Right cardiac atrium (tissue), 5 donors: ENCODE measurements around the gene BCL6. TPM values are rescaled to one million over a fixed set of nuclear protein-coding genes. Genes with fewer than 3 reads are reported as not detected.

ENCODE experiments used
- ATAC-seq, 2 donors: fragments of 200-7000 bp; cut with Tn5 transposase; one replicate each; pipeline versions ENCODE4 v1.8.0 to v1.9.1; 2020; ENCODE audit warnings: moderate library complexity in 2 of 2, mild to moderate bottlenecking in 1 of 2
- DNase-seq, 3 donors: peaks; one replicate each; pipeline ENCODE4 v3.0.0-alpha.2; 2020
- H3K27ac ChIP-seq: one replicate; pipeline ENCODE4 v1.5.1; 2013; ENCODE audit warnings: mild to moderate bottlenecking, low read length, control low read depth, moderate library complexity
- H3K27me3 ChIP-seq: one replicate; pipeline ENCODE4 v1.6.1; 2013; ENCODE audit not compliant: control insufficient read depth, insufficient read depth
- H3K4me1 ChIP-seq: one replicate; pipeline ENCODE4 v1.6.1; 2013; ENCODE audit warnings: low read length; ENCODE audit not compliant: control insufficient read depth, insufficient read depth
- H3K4me3 ChIP-seq: one replicate; pipeline ENCODE4 v1.5.1; 2013; ENCODE audit warnings: low read length, control low read depth
- H3K9me3 ChIP-seq: one replicate; pipeline ENCODE4 v1.6.1; 2013; ENCODE audit warnings: low read length; ENCODE audit not compliant: control insufficient read depth
- WGBS: extraction: QIAGEN DNeasy Blood & Tissue Kit; methylation state at CpG from one replicate; pipeline ENCODE4 v1.1.7; 2013; 5-methylcytosine and 5-hydroxymethylcytosine counted together
- intact Hi-C, 4 donors: fragments of 100-400 bp; cut with DNase I; formaldehyde crosslinking; loops; one replicate each; pipeline versions ENCODE4 v1.11.0 to v1.14.0; 2022 to 2023
- polyA plus RNA-seq: library from polyadenylated mRNA; stranded (reverse); fragments of 200-250 nt; gene quantifications from one replicate; pipeline ENCODE4 v1.2.3, GENCODE V29; 2013
- total RNA-seq, 4 donors: library from RNA; stranded (reverse); fragmentation: NEBNext Ultra II Directional; extraction: Animal tissue kit (Norgen Biotek cat#: 25700); gene quantifications; one replicate each; pipeline ENCODE4 v1.2.1, GENCODE V29; 2021
- donor health status: healthy with polysubstance abuse.
- donor health status: DM: no; HTN: yes; CAD: no.
- donor health status: DM: no; HTN: no; CAD: no.
- donor health status: DM: no; HTN: yes; CAD: no; lungs with severe emphysema.
- donor health status: DM: yes; HTN: yes; CAD: no.

Gene BCL6
- total and polyA plus RNA-seq, 5 donors, result 45.8 to 77.3 (median 70.5) TPM

DNA sequence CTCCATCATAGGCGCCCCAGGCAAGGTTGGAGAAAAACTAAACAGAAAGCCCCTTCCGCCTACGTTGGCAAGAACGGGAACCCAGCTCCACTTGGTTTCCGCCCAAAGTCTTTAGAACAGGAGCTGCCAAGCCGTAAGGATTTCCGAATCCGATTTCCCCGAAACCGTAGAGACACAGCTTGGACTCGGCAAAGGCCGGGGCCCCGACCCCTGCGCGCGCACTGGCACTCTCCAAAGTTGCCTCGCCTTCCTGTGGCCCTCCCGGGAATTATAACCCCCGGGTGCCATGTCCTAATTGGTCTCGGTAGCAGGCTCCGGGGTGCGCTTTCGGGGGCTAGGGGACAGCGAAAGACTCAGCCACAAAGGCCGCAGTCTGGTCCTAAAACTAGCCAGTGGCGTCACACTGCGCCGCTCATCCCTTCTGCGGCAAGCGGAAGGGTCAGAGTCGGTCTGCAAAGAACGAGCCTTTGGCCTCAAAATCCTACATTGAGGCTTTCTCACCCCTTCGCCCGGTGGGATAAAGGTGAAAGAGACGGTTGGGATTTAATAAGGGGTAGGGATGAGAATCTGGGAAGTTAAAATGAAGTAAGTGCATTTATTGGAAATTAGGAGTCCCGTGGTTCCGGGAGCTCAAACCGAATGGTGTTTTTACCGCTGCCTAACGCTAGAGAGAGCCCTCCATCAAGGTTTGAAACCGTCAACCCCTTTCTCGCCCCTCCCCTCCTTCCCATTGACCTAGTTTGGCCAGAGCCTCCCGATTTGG lies 6.8 kb downstream of the BCL6 start:
- ATAC-seq (peak; percentile 77), DNase-seq (peak; percentile 88 to 95 (median 92))
- under 1% methylated on average over 43 of the region's 43 CpGs for WGBS

DNA sequence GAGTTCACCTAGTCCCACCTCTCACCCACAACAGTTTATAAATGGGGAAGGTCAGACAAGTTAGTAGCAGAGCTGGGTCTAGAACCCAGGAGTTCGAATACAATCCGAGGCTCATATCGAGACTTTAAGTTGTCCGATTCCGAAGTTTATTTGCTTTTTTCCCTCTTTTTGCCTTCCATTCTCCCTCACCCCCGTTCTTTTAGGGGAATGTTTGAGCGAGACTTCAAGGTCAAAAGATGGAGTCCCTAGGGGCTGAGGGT lies 7.3 kb downstream of the BCL6 start:
- 1% methylated on average over 7 of the region's 7 CpGs for WGBS
- no peak for ATAC-seq
- peaks cover 6% of the 10 kb centered on the region for H3K4me1 ChIP-seq

More for the DNA sequence above, 6.8 kb downstream of the BCL6 start:
- peaks cover 6% of the 10 kb centered on the region for H3K4me1 ChIP-seq
- H3K27ac ChIP-seq, result peak overlapping the region; percentile 96
- peak overlapping the region; percentile 74 for H3K4me3 ChIP-seq
- intact Hi-C loops, result loop anchor here in 3 of 4 donors (2.0 to 10.0 kb wide), 3 partner anchors 1216 to 1496 kb away; no protein-coding TSS in a partner anchor
- no peaks in the 10 kb centered on the region for H3K27me3 ChIP-seq
- no peaks in the 10 kb centered on the region for H3K9me3 ChIP-seq

GRCh38 chr3:187737368-187738070 lies 7.7 kb downstream of the BCL6 start:
- WGBS, result 3% methylated on average over 41 of the region's 41 CpGs
- peak; percentile 37 to 47 for ATAC-seq
- no peaks in the 10 kb centered on the region for H3K9me3 ChIP-seq
- peak; percentile 84 to 92 (median 92) for DNase-seq
- intact Hi-C loops, result loop anchor here in 3 of 4 donors (2.0 to 10.0 kb wide), 3 partner anchors 1217 to 1497 kb away; no protein-coding TSS in a partner anchor
- H3K4me1 ChIP-seq, result peaks cover 6% of the 10 kb centered on the region
- H3K27ac ChIP-seq, result peak overlapping the region; percentile 96
- peak overlapping the region; percentile 74 for H3K4me3 ChIP-seq
- no peaks in the 10 kb centered on the region for H3K27me3 ChIP-seq

More for the DNA sequence above, 7.3 kb downstream of the BCL6 start:
- H3K9me3 ChIP-seq, result no peaks in the 10 kb centered on the region
- peak overlapping the region; percentile 74 for H3K4me3 ChIP-seq
- H3K27ac ChIP-seq, result peak overlapping the region; percentile 96
- intact Hi-C loops, result loop anchor here in 3 of 4 donors (2.0 to 10.0 kb wide), 3 partner anchors 1217 to 1497 kb away; no protein-coding TSS in a partner anchor
- no peaks in the 10 kb centered on the region for H3K27me3 ChIP-seq
- DNase-seq, result no peak

GRCh38 chr3:187737006-187737367 lies 8.3 kb downstream of the BCL6 start:
- peak overlapping the region; percentile 95 for H3K27ac ChIP-seq
- ATAC-seq (no peak), DNase-seq (peak in 2 of 3 donors; percentile 45 to 51)
- H3K9me3 ChIP-seq, result no peaks in the 10 kb centered on the region
- peaks cover 6% of the 10 kb centered on the region for H3K4me1 ChIP-seq
- H3K27me3 ChIP-seq, result no peaks in the 10 kb centered on the region
- intact Hi-C loops, result loop anchor here in 2 of 4 donors (10.0 kb wide), 2 partner anchors 1408 to 1498 kb away; no protein-coding TSS in a partner anchor
- peak overlapping the region; percentile 74 for H3K4me3 ChIP-seq
- 55% methylated on average over 4 of the region's 4 CpGs for WGBS

DNA sequence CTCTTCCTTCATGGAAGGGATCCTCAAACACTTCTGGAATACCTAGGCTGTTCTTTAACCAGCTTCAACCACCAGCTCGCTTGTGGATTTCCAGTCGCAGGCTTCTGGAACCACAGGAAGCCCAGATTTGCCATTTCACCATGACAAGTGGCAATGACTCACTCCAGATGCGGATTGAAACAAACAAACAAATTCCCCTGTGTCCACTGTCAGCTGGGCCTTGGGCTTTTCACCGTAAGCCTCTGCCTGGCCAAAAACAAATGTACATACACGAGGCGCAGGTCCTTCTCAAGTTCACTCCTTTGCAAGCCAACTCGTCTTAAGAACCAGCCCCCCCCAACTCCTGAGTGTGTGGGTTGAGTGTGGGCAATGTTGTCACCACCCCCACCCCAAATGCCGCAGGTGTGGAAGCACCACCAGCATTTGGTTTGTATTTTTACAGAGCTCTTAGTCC lies 8.8 kb downstream of the BCL6 start:
- intact Hi-C loops, result loop anchor here in 2 of 4 donors (10.0 kb wide), 2 partner anchors 1408 to 1498 kb away; no protein-coding TSS in a partner anchor
- 60% methylated on average over 8 of the region's 8 CpGs for WGBS
- ATAC-seq (no peak), DNase-seq (peak in 2 of 3 donors; percentile 60 to 62)
- no peaks in the 10 kb centered on the region for H3K27me3 ChIP-seq
- peak overlapping the region; percentile 95 for H3K27ac ChIP-seq
- H3K4me1 ChIP-seq, result peaks cover 6% of the 10 kb centered on the region
- H3K9me3 ChIP-seq, result no peaks in the 10 kb centered on the region
- peak overlapping the region; percentile 74 for H3K4me3 ChIP-seq

DNA sequence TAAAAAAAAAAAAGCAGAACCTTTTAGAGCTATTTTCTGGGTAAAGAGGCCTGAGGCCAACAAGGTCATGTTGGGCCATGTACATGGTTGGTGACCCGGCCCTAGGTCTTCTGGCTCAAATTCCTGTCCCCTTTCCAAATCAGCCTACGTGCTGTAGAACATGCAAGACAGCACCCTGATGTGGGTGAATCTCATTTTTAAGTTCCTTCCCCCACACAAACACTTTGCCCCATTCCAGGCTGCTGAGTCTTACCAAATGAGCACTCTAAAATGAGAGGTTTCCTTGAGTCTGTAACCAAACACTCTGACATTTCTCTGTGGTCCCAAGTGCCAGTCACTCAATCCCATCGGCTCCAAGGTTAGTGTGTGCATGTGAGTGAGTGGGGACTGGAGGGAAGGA lies 9.4 kb downstream of the BCL6 start:
- WGBS, result 34% methylated on average over 3 of the region's 3 CpGs
- Histone ChIP-seq H3K27me3 (no peaks in the 10 kb centered on the region), H3K4me3 (no peak overlapping the region), H3K27ac (peak overlapping the region; percentile 95), H3K9me3 (no peaks in the 10 kb centered on the region), H3K4me1 (peaks cover 6% of the 10 kb centered on the region)
- ATAC-seq (no peak), DNase-seq (no peak)
- intact Hi-C loops, result loop anchor here in 2 of 4 donors (10.0 kb wide), 2 partner anchors 1409 to 1499 kb away; no protein-coding TSS in a partner anchor

GRCh38 chr3:187735383-187735782 lies 9.9 kb downstream of the BCL6 start:
- Histone ChIP-seq H3K4me3 (no peak overlapping the region), H3K27ac (peak overlapping the region; percentile 21)

GRCh38 chr3:187734841-187735240 lies 10.4 kb downstream of the BCL6 start:
- no peak for DNase-seq
- Histone ChIP-seq H3K27ac (no peak overlapping the region), H3K27me3 (no peaks in the 10 kb centered on the region), H3K4me1 (peaks cover 6% of the 10 kb centered on the region), H3K9me3 (no peaks in the 10 kb centered on the region), H3K4me3 (no peak overlapping the region)
- WGBS, result 52% methylated on average over 3 of the region's 3 CpGs
- no peak for ATAC-seq
- intact Hi-C loops, result loop anchor here in 2 of 4 donors (10.0 kb wide), 2 partner anchors 1410 to 1500 kb away; no protein-coding TSS in a partner anchor

More at GRCh38 chr3:187735383-187735782, 9.9 kb downstream of the BCL6 start:
- WGBS, result 85% methylated on average over 3 of the region's 3 CpGs
- Histone ChIP-seq H3K4me1 (peaks cover 6% of the 10 kb centered on the region), H3K27me3 (no peaks in the 10 kb centered on the region), H3K9me3 (no peaks in the 10 kb centered on the region)
- intact Hi-C loops, result loop anchor here in 2 of 4 donors (10.0 kb wide), 2 partner anchors 1409 to 1499 kb away; no protein-coding TSS in a partner anchor
- no peak for DNase-seq
- ATAC-seq, result no peak

DNA sequence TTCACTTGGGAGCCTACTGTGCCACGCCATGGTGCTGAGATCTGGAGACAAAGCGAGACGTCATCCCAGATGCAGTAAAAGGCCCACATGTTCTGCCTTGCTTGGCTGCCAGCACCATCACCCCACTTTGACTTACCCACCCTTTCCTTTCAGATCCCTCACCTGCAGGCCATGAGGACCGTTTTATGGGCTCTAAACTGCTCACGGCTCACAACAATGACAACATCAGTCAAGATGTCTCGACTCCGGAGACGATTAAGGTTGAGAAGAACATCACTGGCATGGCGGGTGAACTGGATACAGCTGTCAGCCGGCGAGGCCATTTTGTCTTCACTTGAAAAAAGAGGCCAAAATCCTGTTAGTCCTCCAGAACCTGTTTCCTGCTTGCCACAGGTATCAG lies 11.9 kb downstream of the BCL6 start:
- H3K9me3 ChIP-seq, result no peaks in the 10 kb centered on the region
- H3K4me1 ChIP-seq, result peaks cover 6% of the 10 kb centered on the region
- no peaks in the 10 kb centered on the region for H3K27me3 ChIP-seq
- ATAC-seq, result no peak
- intact Hi-C loops, result loop anchor here in 2 of 4 donors (10.0 kb wide), 2 partner anchors 1411 to 1501 kb away; no protein-coding TSS in a partner anchor
- H3K4me3 ChIP-seq, result no peak overlapping the region
- no peak for DNase-seq
- H3K27ac ChIP-seq, result no peak overlapping the region
- 94% methylated on average over 11 of the region's 11 CpGs for WGBS

DNA sequence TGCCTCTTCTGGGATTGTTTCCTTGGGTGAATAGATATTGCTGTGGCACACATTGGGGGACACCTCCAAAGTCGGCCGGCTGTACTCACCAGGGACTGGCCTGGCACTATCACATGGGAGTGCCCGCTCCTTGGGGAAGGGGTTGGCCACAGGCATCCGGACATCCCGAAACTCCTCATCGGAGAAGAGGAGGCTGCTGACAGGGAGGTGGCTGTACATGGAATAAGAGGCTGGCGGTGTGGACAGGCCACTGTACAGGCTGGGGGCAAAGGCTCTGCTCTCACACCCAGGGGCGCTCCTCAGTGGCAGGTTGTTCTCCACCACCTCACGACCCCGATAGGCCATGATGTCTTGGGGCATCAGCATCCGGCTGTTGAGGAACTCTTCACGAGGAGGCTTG lies 15.7 kb downstream of the BCL6 start:
- Histone ChIP-seq H3K27ac (no peak overlapping the region), H3K9me3 (no peaks in the 10 kb centered on the region), H3K4me1 (no peaks in the 10 kb centered on the region), H3K4me3 (no peak overlapping the region), H3K27me3 (no peaks in the 10 kb centered on the region)
- 93% methylated on average over 12 of the region's 12 CpGs for WGBS
- DNase-seq (peak in 1 of 3 donors; percentile 47), ATAC-seq (peak in 1 of 2 donors; percentile 4)
- intact Hi-C loops, result no loop called here
